Hair follicle dermal papilla cell (primary cell): ENCODE results near the gene IQGAP3. TPM values are rescaled to one million over a fixed set of nuclear protein-coding genes. Genes with fewer than 3 reads are reported as not detected.

Experiments
- small RNA-seq: library from RNA; depleted of rRNA; stranded (forward); fragments of <200 nt; gene quantifications from one replicate; pipeline ENCODE3, GENCODE V24; 2012
- total RNA-seq: library from RNA; depleted of rRNA; stranded (reverse); fragments of >200 nt; gene quantifications from 2 replicates; pipeline ENCODE4 v1.2.3, GENCODE V29; 2012

The IQGAP3 gene, protein sequence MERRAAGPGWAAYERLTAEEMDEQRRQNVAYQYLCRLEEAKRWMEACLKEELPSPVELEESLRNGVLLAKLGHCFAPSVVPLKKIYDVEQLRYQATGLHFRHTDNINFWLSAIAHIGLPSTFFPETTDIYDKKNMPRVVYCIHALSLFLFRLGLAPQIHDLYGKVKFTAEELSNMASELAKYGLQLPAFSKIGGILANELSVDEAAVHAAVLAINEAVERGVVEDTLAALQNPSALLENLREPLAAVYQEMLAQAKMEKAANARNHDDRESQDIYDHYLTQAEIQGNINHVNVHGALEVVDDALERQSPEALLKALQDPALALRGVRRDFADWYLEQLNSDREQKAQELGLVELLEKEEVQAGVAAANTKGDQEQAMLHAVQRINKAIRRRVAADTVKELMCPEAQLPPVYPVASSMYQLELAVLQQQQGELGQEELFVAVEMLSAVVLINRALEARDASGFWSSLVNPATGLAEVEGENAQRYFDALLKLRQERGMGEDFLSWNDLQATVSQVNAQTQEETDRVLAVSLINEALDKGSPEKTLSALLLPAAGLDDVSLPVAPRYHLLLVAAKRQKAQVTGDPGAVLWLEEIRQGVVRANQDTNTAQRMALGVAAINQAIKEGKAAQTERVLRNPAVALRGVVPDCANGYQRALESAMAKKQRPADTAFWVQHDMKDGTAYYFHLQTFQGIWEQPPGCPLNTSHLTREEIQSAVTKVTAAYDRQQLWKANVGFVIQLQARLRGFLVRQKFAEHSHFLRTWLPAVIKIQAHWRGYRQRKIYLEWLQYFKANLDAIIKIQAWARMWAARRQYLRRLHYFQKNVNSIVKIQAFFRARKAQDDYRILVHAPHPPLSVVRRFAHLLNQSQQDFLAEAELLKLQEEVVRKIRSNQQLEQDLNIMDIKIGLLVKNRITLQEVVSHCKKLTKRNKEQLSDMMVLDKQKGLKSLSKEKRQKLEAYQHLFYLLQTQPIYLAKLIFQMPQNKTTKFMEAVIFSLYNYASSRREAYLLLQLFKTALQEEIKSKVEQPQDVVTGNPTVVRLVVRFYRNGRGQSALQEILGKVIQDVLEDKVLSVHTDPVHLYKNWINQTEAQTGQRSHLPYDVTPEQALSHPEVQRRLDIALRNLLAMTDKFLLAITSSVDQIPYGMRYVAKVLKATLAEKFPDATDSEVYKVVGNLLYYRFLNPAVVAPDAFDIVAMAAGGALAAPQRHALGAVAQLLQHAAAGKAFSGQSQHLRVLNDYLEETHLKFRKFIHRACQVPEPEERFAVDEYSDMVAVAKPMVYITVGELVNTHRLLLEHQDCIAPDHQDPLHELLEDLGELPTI (N-terminal part only)
- total RNA-seq, result 6.5 and 7.7 TPM in 2 replicates

DNA sequence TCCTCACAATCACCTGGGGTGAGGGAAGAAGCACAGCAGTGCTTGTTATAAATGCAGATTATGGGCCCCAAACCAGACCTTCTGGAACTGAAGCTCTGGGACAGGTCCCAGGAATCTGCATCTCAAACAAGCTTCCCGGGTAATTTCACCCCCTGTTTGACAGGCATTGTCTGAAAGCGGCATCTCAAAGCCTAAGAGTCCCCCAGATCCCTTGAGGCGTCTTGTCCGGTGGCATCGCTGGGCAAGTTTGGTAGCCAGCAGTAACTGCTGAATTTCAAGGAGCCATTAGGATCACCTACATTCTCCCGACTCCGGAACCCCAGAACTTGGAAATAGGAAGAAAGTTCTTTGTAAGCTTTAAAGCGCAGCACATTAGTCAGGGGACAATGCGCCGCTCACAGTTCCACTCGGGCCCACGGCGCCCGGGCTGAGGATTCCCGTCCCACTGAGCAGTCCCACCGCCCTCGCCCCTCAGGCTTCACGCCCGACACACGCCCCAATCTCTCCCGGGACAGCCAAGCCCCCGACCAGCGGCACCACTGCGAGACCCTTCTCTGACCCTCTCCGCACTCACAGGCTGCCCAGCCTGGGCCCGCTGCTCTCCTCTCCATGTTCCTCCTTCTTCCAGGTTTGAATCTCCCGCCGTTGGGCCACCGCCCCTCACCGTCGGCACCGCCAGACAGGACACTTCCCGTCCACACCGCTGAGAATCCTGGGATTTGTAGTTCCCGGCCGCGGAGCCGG is at the start of gene IQGAP3:
TSS of gene IQGAP3 (minus strand) at position 647 of the 744 bp plus-strand sequence. CDS start at position 611, 36 bp downstream.

GRCh38 chr1:156618853-156619581 is 46.7 kb upstream of the IQGAP3 start, which contains the start of gene HAPLN2:
Gene HAPLN2 (plus strand): TSS chr1:156619415. CDS start chr1:156623491, 4,076 bp downstream.

GRCh38 chr1:156601122-156601830 is 28.9 kb upstream of the IQGAP3 start, which contains the start of gene GPATCH4:
Gene GPATCH4 (minus strand): TSS chr1:156601479.

GRCh38 chr1:156591432-156592157 is 19.2 kb upstream of the IQGAP3 start, which contains the start of gene NAXE:
Gene NAXE (plus strand): TSS chr1:156591776. CDS start chr1:156591805, 29 bp downstream.

GRCh38 chr1:156579472-156579871 is 7.1 kb upstream of the IQGAP3 start, which contains the start of gene TTC24:
Gene TTC24 (plus strand): TSS chr1:156579723. CDS start chr1:156581365, 1,642 bp downstream.

GRCh38 chr1:156500543-156500792 is 71.9 kb downstream of the IQGAP3 start, which contains the start of gene MEF2D:
Gene MEF2D (minus strand): TSS chr1:156500775. CDS start chr1:156483292, 17,483 bp downstream.

Small RNA genes lying within 50 kb of the gene (small RNA-seq; reads per million reads assigned to genes)
- gene RF00019, result not detected

Other genes with a start within 250 kb of the IQGAP3 start
- 191 and 238 TPM in 2 replicates for gene CCT3, start 234.3 kb downstream of the IQGAP3 start, total RNA-seq
- 0.36 TPM in 1 of 2 replicates, not detected in the other for gene TSACC, start 234.0 kb downstream of the IQGAP3 start, total RNA-seq
- not detected in 2 replicates for gene RHBG, start 203.4 kb downstream of the IQGAP3 start, total RNA-seq
- gene MEF2D, start 71.8 kb downstream of the IQGAP3 start, total RNA-seq, result 25.6 and 26.4 TPM in 2 replicates
- gene TTC24, start 7.2 kb upstream of the IQGAP3 start, total RNA-seq, result not detected in 2 replicates
- gene NAXE, start 19.2 kb upstream of the IQGAP3 start, total RNA-seq, result 47.1 and 55.3 TPM in 2 replicates
- 13.0 and 13.8 TPM in 2 replicates for gene GPATCH4, start 28.9 kb upstream of the IQGAP3 start, total RNA-seq
- not detected in 2 replicates for gene HAPLN2, start 46.9 kb upstream of the IQGAP3 start, total RNA-seq
- gene BCAN, start 69.6 kb upstream of the IQGAP3 start, total RNA-seq, result not detected in 2 replicates
- 28.1 and 28.2 TPM in 2 replicates for gene NES, start 104.8 kb upstream of the IQGAP3 start, total RNA-seq
- gene CRABP2, start 133.0 kb upstream of the IQGAP3 start, total RNA-seq, result 144 and 158 TPM in 2 replicates
- gene METTL25B, start 155.9 kb upstream of the IQGAP3 start, total RNA-seq, result 9.6 and 9.9 TPM in 2 replicates
- 19.3 and 26.1 TPM in 2 replicates for gene ISG20L2, start 156.2 kb upstream of the IQGAP3 start, total RNA-seq
- gene MRPL24, start 168.5 kb upstream of the IQGAP3 start, total RNA-seq, result 19.1 and 22.3 TPM in 2 replicates
- gene HDGF, start 179.1 kb upstream of the IQGAP3 start, total RNA-seq, result 161 and 170 TPM in 2 replicates
- gene PRCC, start 195.0 kb upstream of the IQGAP3 start, total RNA-seq, result 25.8 and 30.4 TPM in 2 replicates
- gene SH2D2A, start 244.3 kb upstream of the IQGAP3 start, total RNA-seq, result 0.32 and 0.61 TPM in 2 replicates